Effector memory CD4-positive, alpha-beta T cell (primary cell): ENCODE data around the gene TEX9.

Source experiments
- DNase-seq, 3 donors: peaks; one replicate each; pipeline ENCODE4 v3.0.0-alpha.2; 2020
- H3K27ac ChIP-seq: 2 replicates; pipeline ENCODE4 v1.7.0; 2013; ENCODE audit warnings: mild to moderate bottlenecking, low read length, moderate library complexity; ENCODE audit not compliant: insufficient read depth, poor library complexity, severe bottlenecking
- H3K27me3 ChIP-seq: replicated peaks from 2 replicates; pipeline ENCODE4 v1.7.0; 2013; ENCODE audit warnings: mild to moderate bottlenecking, low read length; ENCODE audit not compliant: insufficient read depth, control insufficient read depth, poor library complexity, severe bottlenecking
- H3K36me3 ChIP-seq: 2 replicates; pipeline ENCODE4 v1.7.0; 2013; ENCODE audit warnings: mild to moderate bottlenecking, low read length, moderate library complexity; ENCODE audit not compliant: control insufficient read depth, insufficient read depth
- H3K4me1 ChIP-seq: 2 replicates; pipeline ENCODE4 v1.7.0; 2013; ENCODE audit warnings: low read length, mild to moderate bottlenecking; ENCODE audit not compliant: control insufficient read depth, insufficient read depth, poor library complexity, severe bottlenecking
- H3K4me3 ChIP-seq: 2 replicates; pipeline ENCODE4 v1.7.0; 2013; ENCODE audit warnings: low read length, low read depth, mild to moderate bottlenecking; ENCODE audit not compliant: insufficient read depth, poor library complexity, severe bottlenecking
- H3K9me3 ChIP-seq: 2 replicates; pipeline ENCODE4 v1.7.0; 2013; ENCODE audit warnings: mild to moderate bottlenecking, low read length, moderate library complexity; ENCODE audit not compliant: control insufficient read depth

The TEX9 gene

GRCh38 chr15:56464893-56465520 lies 99.8 kb downstream of the TEX9 start, which contains the start of gene MNS1:
Gene MNS1 (minus strand): TSS chr15:56465137. CDS start chr15:56464972, 165 bp downstream.
- H3K4me3 ChIP-seq = peak within 1 kb of the TSS; percentile 29
- peaks cover 9% of the 10 kb centered on the region for H3K4me1 ChIP-seq
- H3K27me3 ChIP-seq = no peaks in the 10 kb centered on the region
- no peaks in the 10 kb centered on the region for H3K36me3 ChIP-seq
- peak in 2 of 3 donors; percentile 5 to 15 for DNase-seq
- no peaks in the 10 kb centered on the region for H3K9me3 ChIP-seq
- H3K27ac ChIP-seq = no peak within 1 kb of the TSS

DNA sequence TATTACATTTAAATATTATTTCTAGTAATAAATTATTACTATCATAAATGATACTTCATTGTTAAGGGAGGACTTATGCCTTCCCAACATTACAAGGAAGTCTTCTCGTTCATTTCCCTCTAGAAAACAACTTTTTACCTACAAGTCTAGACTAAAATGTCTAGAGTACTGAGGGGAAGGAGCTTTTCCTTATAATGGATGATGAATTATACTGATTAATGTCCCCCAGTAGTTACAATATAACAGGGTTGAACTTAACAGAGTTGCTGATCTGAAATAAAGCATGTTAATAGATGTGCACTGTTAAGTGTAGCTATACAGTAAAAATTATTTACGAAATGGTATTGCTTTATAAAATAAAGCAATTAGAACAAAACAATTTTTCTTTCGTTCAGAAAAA lies 102.4 kb downstream of the TEX9 start:
- H3K9me3 ChIP-seq = no peaks in the 10 kb centered on the region
- H3K4me3 ChIP-seq = no peak overlapping the region
- peaks cover 9% of the 10 kb centered on the region for H3K4me1 ChIP-seq
- DNase-seq = no peak
- no peak overlapping the region for H3K27ac ChIP-seq
- H3K36me3 ChIP-seq = no peaks in the 10 kb centered on the region
- no peaks in the 10 kb centered on the region for H3K27me3 ChIP-seq

- H3K4me3 ChIP-seq = peak overlapping the region; percentile 40
- no peaks in the 10 kb centered on the region for H3K27me3 ChIP-seq
- peaks cover 9% of the 10 kb centered on the region for H3K4me1 ChIP-seq
- DNase-seq = no peak
- H3K9me3 ChIP-seq = no peaks in the 10 kb centered on the region
- no peak overlapping the region for H3K27ac ChIP-seq
- no peaks in the 10 kb centered on the region for H3K36me3 ChIP-seq
Measured at GRCh38 chr15:56468401-56468800, 103.2 kb downstream of the TEX9 start.

DNA sequence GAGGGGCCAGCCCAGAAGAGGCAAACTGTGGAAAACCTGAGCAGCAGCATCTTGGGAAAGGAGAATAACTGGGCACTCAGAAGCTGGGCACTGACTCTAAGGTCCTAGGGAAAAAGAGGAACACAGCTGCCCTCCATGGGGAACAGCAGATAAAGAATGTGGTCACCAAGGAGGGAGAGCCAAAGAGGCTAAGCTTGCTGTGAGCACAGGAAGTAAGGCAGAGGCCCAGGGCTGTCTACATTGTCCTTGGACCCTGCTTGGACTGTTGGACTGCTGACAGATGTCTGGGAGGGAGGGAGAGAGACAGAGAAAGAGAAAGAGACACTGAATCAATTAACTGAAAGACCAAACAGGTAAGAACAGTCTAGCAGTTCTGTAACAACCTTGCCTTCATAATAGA lies 104.3 kb downstream of the TEX9 start:
- no peak for DNase-seq
- Histone ChIP-seq H3K36me3 (no peaks in the 10 kb centered on the region), H3K9me3 (no peaks in the 10 kb centered on the region), H3K4me3 (no peak overlapping the region), H3K4me1 (peaks cover 9% of the 10 kb centered on the region), H3K27ac (no peak overlapping the region), H3K27me3 (no peaks in the 10 kb centered on the region)

DNA sequence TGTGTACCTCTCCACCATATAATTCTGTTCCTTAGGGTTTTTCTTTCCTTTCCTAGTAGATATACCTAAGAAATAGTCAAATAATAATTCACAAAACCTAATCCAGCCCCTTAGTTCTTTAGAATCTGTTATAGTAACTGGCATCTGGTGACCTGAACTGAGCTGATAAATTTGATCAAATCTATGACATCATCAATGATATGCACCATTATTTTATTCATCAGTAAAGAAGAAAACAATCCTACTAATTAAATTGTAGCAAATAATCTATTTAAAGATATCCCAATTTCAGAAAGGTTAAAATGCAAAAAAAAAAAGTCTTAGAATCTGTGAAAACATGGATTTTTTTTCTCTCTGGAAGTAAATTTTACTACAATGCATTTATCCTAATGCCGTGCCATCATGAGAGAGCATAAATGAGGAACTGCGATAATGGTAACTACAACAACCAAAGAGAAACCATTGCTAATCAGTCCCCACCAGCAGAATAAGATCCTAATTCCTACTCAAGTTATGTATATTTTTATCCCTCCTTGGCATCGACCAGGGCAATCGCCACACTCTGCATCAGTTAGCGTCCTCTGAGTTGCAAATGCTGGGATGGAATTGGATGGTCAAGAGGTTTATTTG lies 106.3 kb downstream of the TEX9 start:
- Histone ChIP-seq H3K4me3 (no peak overlapping the region), H3K4me1 (no peaks in the 10 kb centered on the region), H3K9me3 (no peaks in the 10 kb centered on the region), H3K27me3 (no peaks in the 10 kb centered on the region), H3K36me3 (no peaks in the 10 kb centered on the region), H3K27ac (no peak overlapping the region)
- DNase-seq = no peak

- H3K4me3 ChIP-seq = no peak overlapping the region
- no peak for DNase-seq
- no peaks in the 10 kb centered on the region for H3K9me3 ChIP-seq
- H3K27ac ChIP-seq = no peak overlapping the region
- no peaks in the 10 kb centered on the region for H3K36me3 ChIP-seq
- H3K27me3 ChIP-seq = no peaks in the 10 kb centered on the region
- H3K4me1 ChIP-seq = no peaks in the 10 kb centered on the region
Measured at GRCh38 chr15:56472278-56472677, 107.1 kb downstream of the TEX9 start.

GRCh38 chr15:56473017-56473416 lies 107.8 kb downstream of the TEX9 start:
- no peak for DNase-seq
- H3K9me3 ChIP-seq = no peaks in the 10 kb centered on the region
- H3K36me3 ChIP-seq = no peaks in the 10 kb centered on the region
- H3K27me3 ChIP-seq = no peaks in the 10 kb centered on the region
- no peaks in the 10 kb centered on the region for H3K4me1 ChIP-seq
- H3K27ac ChIP-seq = no peak overlapping the region
- H3K4me3 ChIP-seq = no peak overlapping the region

DNA sequence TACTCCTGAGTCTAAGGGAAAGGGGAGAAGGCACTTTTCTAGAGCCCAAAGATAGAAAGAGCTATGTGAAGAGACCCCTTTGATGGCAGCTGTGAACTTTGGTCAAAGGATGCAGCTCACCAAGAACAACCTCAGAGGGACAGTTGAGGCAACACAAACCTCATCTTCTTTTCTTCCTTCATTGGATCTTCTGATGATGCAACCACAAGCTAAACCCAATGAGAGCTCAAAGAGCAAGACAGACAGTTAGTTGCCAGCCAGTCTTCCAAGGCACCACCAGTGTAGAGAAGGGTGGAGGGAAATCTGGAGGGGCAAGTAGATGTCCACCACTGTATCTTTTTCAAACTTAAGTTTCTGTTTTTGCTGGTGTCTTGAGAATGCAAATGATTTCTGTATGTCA lies 110.1 kb downstream of the TEX9 start:
- Histone ChIP-seq H3K27ac (no peak overlapping the region), H3K4me3 (no peak overlapping the region), H3K9me3 (no peaks in the 10 kb centered on the region), H3K36me3 (no peaks in the 10 kb centered on the region), H3K4me1 (no peaks in the 10 kb centered on the region), H3K27me3 (no peaks in the 10 kb centered on the region)
- no peak for DNase-seq
